Loucy (cell line): ENCODE results near the gene CEP57.

Experiments used
- EZH2phosphoT487 ChIP-seq: fragments of 200-600 bp; IDR thresholded peaks from 2 replicates; pipeline ENCODE4 v1.6.1; 2018; ENCODE audit warnings: antibody characterized with exemption, mild to moderate bottlenecking, moderate library complexity, borderline replicate concordance
- TF ChIP-seq, protein P1 (sequence below): fragments of 200-600 bp; sonication (generic); conservative IDR thresholded peaks from 2 replicates; pipeline ENCODE4 v1.5.1; 2014; ENCODE audit warnings: mild to moderate bottlenecking, antibody characterized with exemption, low read length

DNA sequence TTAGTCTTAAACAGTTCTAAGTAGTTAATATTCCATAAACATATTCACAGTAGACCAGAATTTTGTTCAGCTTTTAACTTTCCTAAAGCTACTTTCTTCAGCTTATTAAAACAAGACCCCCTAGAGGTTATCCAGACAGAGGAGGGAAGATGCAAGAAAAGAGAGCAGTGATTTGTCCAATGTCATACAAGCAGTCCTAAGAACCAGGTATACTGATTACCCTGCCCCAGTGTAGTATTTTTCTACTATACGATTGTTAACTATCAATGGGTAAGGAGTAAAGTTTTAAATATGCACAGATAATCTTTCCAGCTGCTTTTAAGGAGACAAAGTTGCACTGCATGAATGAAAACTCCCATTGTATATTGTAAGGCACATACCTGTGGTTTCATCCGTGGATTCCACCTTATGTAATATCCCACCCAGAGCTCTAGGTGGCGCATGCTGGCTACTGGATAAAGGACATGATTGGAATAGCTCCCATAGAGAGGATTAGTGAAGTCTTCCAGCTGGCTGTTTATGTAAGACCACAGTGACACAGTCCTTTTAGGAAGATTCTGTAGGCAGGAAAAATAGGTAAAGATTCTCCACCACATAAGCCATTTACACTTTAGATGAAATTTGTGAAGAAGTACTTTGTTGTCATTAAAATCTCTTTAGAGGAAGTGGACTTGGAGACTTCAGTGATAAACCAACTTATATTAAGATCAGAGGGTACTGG is 45.6 kb downstream of the CEP57 start:
- TF ChIP-seq, protein P1, sequence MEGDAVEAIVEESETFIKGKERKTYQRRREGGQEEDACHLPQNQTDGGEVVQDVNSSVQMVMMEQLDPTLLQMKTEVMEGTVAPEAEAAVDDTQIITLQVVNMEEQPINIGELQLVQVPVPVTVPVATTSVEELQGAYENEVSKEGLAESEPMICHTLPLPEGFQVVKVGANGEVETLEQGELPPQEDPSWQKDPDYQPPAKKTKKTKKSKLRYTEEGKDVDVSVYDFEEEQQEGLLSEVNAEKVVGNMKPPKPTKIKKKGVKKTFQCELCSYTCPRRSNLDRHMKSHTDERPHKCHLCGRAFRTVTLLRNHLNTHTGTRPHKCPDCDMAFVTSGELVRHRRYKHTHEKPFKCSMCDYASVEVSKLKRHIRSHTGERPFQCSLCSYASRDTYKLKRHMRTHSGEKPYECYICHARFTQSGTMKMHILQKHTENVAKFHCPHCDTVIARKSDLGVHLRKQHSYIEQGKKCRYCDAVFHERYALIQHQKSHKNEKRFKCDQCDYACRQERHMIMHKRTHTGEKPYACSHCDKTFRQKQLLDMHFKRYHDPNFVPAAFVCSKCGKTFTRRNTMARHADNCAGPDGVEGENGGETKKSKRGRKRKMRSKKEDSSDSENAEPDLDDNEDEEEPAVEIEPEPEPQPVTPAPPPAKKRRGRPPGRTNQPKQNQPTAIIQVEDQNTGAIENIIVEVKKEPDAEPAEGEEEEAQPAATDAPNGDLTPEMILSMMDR: peak; percentile 97
- TF ChIP-seq EZH2phosphoT487: no peak
